IPS-18a (cell line): Measurements from ENCODE around the gene TMPRSS11B.
"Not testable (repeated sequence)": the region's sequence is repeated elsewhere in the genome, so short reads cannot be mapped to it uniquely, and the experiment has no call there.

Source experiments
- H3K27ac ChIP-seq: one replicate; pipeline ENCODE4 v1.5.1; 2013; ENCODE audit warnings: low read length
- H3K27me3 ChIP-seq: one replicate; pipeline ENCODE4 v1.6.1; 2013; ENCODE audit warnings: mild to moderate bottlenecking, low read length; ENCODE audit not compliant: control insufficient read depth, insufficient read depth
- H3K36me3 ChIP-seq: one replicate; pipeline ENCODE4 v1.6.1; 2013; ENCODE audit warnings: low read depth, low read length; ENCODE audit not compliant: control insufficient read depth
- H3K4me1 ChIP-seq: one replicate; pipeline ENCODE4 v1.6.1; 2013; ENCODE audit warnings: low read depth, low read length; ENCODE audit not compliant: control insufficient read depth
- H3K4me3 ChIP-seq: one replicate; pipeline ENCODE4 v1.5.1; 2013; ENCODE audit warnings: low read length
- H3K9ac ChIP-seq: one replicate; pipeline ENCODE4 v1.6.1; 2013; ENCODE audit warnings: mild to moderate bottlenecking, low read length, moderate library complexity
- H3K9me3 ChIP-seq: one replicate; pipeline ENCODE4 v1.6.1; 2013; ENCODE audit warnings: low read depth, low read length; ENCODE audit not compliant: control insufficient read depth

Gene TMPRSS11B

DNA sequence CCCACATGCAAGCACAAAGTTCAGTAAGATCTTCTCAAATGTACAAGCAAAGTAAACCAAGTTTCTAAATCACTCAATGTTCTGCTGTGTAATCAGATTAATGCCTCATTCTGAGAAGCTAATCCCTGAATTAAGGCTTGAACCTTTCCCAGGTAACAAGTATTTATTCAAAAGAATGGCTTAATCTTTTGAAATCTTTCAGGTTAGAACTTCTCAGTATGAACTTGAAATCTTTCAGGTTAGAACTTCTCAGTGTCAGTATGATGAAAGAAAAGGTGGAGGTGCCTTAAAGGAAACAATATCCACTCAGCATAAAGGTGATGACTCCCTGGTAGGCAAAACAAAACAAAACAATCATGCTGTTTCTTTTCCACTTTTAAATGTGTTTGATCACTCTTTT, 29.0 kb downstream of the TMPRSS11B start:
- no peaks in the 10 kb centered on the region for H3K36me3 ChIP-seq
- H3K4me3 ChIP-seq: no peak overlapping the region
- no peaks in the 10 kb centered on the region for H3K27me3 ChIP-seq
- no peaks in the 10 kb centered on the region for H3K9me3 ChIP-seq
- H3K9ac ChIP-seq: no peak overlapping the region
- H3K27ac ChIP-seq: no peak overlapping the region
- H3K4me1 ChIP-seq: peaks cover 13% of the 10 kb centered on the region

DNA sequence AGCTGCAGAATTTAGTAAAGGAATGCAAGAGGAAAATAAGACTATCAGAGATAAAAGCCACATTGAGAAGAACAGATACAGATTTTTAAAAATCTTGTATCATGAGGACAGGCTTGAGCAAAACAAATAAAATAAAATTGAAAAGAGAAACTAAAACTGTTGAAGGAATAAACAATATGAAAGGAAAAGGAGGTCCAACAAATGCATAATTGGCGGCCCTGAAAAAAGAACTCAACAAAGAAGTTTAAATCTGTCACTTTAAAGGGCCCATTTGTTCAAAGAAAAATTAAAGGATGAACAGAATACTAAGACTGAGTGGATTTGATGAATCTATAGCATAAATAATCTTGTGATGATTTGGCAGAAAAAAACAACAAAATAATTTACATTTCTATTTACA, 36.5 kb downstream of the TMPRSS11B start:
- Histone ChIP-seq H3K27me3 (no peaks in the 10 kb centered on the region), H3K9ac (no peak overlapping the region), H3K4me3 (no peak overlapping the region), H3K36me3 (no peaks in the 10 kb centered on the region), H3K9me3 (peaks cover 7% of the 10 kb centered on the region), H3K27ac (no peak overlapping the region), H3K4me1 (no peaks in the 10 kb centered on the region)

GRCh38 chr4:68194305-68194704, 51.2 kb downstream of the TMPRSS11B start:
- H3K4me1 ChIP-seq, H3K9ac ChIP-seq, H3K27ac ChIP-seq, H3K27me3 ChIP-seq, H3K9me3 ChIP-seq, H3K4me3 ChIP-seq, H3K36me3 ChIP-seq: not testable (repeated sequence)

DNA sequence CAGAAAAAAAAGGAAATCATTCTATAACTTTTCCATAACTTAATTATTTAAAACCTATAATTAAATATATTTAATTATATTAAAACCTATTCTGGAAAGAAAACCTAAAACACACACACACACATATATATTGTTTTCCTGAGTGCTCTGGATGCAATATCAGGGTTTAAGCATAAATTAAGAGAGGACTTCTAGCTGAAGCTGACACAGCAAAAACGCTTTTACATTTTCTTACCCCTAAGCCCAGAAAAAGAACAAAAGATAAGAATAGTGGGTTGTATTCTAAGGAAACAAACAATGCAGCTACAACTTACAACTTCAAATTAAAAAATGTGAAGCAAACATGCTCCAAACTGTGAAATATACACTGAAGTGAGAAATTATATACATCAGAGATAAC, 52.3 kb downstream of the TMPRSS11B start:
- Histone ChIP-seq H3K27me3 (no peaks in the 10 kb centered on the region), H3K4me1 (no peaks in the 10 kb centered on the region), H3K36me3 (no peaks in the 10 kb centered on the region), H3K27ac (no peak overlapping the region), H3K4me3 (no peak overlapping the region), H3K9ac (no peak overlapping the region), H3K9me3 (no peaks in the 10 kb centered on the region)

GRCh38 chr4:68187145-68187544, 58.3 kb downstream of the TMPRSS11B start:
- H3K9ac ChIP-seq: no peak overlapping the region
- H3K36me3 ChIP-seq: no peaks in the 10 kb centered on the region
- H3K27me3 ChIP-seq: no peaks in the 10 kb centered on the region
- no peak overlapping the region for H3K27ac ChIP-seq
- H3K4me3 ChIP-seq: no peak overlapping the region
- H3K4me1 ChIP-seq: no peaks in the 10 kb centered on the region
- no peaks in the 10 kb centered on the region for H3K9me3 ChIP-seq

DNA sequence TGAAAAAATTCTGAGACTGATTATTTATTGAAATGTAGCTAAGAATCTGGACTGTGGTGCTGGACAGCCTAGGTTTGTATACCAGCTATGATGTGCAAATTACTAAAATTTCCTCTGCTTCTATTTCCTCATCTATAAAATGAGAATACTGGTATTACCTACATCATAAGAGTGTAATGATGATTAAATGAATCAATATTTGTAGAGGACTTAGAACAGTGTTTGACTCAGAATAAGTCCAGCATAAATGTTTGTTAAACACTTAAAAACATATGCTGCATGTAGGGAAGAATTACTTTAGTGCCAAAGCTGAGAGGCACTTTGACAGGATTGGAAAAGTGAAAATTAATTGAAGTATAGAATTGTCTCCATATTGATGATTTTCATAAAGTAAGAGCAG, 60.6 kb downstream of the TMPRSS11B start:
- Histone ChIP-seq H3K4me1 (no peaks in the 10 kb centered on the region), H3K27ac (no peak overlapping the region), H3K9ac (no peak overlapping the region), H3K27me3 (no peaks in the 10 kb centered on the region), H3K4me3 (no peak overlapping the region), H3K36me3 (no peaks in the 10 kb centered on the region), H3K9me3 (no peaks in the 10 kb centered on the region)

DNA sequence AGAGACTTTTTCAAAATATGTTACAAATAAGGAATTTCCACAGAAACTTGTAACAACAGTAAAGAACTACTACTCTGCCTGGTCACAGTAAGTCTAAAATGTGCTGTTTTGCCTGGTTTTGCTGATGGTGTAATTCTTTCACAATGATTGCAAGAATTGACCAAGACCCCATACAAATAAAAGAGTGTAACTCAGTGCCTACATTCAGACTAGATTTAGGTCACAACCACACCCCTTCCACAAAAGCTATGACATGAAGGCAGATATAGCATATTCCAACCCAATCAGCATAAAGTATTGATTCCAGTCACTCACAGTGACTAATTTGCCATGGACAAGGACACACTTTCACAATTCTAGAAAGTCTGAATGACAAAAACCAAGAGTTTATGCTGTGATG, 62.1 kb downstream of the TMPRSS11B start:
- Histone ChIP-seq H3K27me3 (no peaks in the 10 kb centered on the region), H3K9me3 (no peaks in the 10 kb centered on the region), H3K4me3 (no peak overlapping the region), H3K4me1 (no peaks in the 10 kb centered on the region), H3K36me3 (no peaks in the 10 kb centered on the region), H3K9ac (no peak overlapping the region), H3K27ac (no peak overlapping the region)

DNA sequence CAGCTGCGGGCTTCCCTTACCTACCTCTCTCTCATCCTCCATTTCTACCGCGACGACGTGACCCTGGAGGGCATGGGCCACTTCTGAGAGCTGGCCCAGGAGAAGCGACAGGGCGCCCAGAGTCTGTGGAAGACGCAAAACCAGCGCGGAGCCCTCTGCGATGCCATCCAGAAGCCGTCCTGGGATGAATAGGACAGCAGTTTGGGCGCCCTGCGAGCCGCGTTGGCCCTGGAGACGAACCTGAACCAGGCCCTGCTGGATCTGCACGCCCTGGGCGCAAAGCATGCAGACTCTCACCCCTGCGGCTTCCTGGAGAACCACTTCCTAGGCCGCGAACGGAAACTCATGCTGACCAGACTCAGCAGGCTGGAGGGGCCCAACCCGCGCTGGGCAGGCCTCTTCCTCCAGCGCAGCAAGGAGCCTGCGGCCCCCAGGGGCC, 63.1 kb downstream of the TMPRSS11B start:
- Histone ChIP-seq H3K27ac (no peak overlapping the region), H3K27me3 (no peaks in the 10 kb centered on the region), H3K9ac (no peak overlapping the region), H3K36me3 (no peaks in the 10 kb centered on the region), H3K4me3 (no peak overlapping the region), H3K4me1 (no peaks in the 10 kb centered on the region), H3K9me3 (no peaks in the 10 kb centered on the region)

DNA sequence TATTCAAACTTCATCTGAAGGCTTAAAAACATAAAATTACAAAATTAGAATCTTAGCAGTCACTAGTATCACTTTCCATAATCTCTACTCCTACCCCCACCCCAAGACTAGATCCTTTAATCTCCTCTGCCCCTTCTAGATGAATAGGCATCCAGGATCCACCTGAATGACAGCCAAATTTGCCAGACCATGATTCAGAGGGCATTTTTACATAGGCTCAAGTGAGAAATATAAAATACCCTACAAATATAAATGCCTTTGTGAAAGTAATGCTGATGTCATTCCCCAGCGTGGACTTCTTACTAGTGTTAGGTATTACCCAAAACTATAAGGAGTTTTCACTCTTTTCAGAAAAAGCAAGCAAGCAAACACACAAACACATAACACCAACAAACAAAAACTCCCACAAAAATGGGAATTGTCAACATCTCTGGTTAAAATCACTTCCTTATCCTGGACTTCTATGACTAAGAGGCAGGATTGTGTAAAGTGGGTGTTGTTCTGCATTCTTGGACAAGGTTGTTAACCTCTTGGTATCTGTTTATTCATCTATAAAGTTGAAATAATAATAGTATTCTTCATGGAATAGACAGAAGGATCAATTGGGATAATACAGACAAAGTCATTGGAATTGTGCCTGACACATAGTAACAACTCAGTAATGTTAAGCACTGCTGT, 64.5 kb downstream of the TMPRSS11B start:
- Histone ChIP-seq H3K4me1 (no peaks in the 10 kb centered on the region), H3K36me3 (no peaks in the 10 kb centered on the region), H3K9me3 (no peaks in the 10 kb centered on the region), H3K9ac (no peak overlapping the region), H3K27ac (no peak overlapping the region), H3K27me3 (no peaks in the 10 kb centered on the region), H3K4me3 (no peak overlapping the region)

DNA sequence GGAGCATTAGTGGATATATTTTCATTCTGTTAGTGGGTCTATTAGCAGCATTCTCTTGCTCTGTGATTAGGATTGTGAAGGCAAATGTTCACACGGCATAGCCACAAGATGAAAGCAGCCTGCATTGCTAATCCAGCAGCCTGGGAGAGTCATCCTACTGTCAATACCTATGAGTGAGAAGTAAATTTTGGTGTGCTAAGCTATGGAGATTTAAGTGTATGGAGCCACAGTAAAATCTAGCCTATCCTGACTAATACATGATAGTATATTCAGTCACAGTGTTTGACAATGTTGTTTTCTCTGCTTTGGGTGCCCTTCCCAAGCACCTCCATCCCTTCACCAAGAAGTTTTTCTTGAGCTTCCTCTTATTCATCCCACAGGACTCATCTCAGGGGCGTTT, 68.6 kb downstream of the TMPRSS11B start:
- Histone ChIP-seq H3K27ac (no peak overlapping the region), H3K9me3 (no peaks in the 10 kb centered on the region), H3K4me3 (no peak overlapping the region), H3K36me3 (no peaks in the 10 kb centered on the region), H3K4me1 (no peaks in the 10 kb centered on the region), H3K27me3 (no peaks in the 10 kb centered on the region), H3K9ac (no peak overlapping the region)
